ENCODE measurements around the gene ADGRL4.

DNA sequence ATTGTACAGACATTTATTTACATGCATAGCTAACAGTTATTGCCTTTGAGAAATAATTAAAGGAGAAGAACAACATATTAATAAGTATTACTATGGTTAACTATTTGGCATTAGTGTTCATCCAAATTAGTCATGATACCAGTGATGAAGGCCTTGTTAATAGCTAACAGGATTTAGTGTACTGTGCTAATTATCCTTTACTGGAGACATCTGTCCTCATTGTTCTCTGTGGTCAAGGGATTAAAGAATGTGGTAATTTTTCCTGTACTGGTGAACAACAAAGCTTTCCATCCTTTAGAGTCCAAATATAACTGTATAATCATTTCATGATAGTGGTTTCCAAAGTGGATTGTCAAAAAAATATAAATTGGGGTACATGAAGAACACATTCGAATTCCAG, 103.9 kb downstream of the ADGRL4 start:
- TF ChIP-seq, protein P1, sequence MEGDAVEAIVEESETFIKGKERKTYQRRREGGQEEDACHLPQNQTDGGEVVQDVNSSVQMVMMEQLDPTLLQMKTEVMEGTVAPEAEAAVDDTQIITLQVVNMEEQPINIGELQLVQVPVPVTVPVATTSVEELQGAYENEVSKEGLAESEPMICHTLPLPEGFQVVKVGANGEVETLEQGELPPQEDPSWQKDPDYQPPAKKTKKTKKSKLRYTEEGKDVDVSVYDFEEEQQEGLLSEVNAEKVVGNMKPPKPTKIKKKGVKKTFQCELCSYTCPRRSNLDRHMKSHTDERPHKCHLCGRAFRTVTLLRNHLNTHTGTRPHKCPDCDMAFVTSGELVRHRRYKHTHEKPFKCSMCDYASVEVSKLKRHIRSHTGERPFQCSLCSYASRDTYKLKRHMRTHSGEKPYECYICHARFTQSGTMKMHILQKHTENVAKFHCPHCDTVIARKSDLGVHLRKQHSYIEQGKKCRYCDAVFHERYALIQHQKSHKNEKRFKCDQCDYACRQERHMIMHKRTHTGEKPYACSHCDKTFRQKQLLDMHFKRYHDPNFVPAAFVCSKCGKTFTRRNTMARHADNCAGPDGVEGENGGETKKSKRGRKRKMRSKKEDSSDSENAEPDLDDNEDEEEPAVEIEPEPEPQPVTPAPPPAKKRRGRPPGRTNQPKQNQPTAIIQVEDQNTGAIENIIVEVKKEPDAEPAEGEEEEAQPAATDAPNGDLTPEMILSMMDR (IDR thresholded peaks at IDR 0.05): no peak
- TF ChIP-seq POLR2A (IDR thresholded peaks at IDR 0.05): no peak

All from suprapubic skin (tissue), 3 donors.